NCI-H146 (cell line): ENCODE data around the gene FAM222A.

Experiments
- DNase-seq: peaks from one replicate; lab custom pipeline; 2025; lab: John Stamatoyannopoulos, UW

The FAM222A gene

DNA sequence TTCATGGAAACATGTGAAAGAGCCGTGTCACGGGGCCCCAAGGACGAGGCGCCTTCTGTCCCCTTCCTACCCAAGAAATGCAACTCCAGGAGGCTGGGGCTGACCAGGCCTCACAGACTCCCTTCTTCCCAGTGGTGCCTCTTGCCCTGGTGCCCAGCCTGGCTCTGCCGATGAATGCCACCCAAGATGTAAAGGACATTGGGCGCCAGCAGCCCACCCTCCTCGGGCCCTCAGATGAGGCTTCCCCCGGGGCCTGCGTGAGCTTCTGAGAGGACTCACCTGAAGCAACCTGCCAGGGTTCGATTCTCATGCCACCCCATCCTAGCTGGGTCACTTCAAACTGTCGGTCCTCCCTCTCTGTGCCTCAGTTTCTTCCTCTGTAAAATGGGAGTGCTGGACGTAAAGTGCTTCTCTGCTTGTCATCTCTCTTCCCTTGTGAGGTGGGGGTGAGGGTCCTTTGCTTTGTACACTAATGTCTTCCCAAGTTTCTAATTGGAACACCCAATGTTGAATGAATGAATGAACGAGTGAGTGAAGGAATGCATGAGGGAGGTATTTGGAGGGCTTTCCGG is 10.8 kb downstream of the FAM222A start:
- no peak for DNase-seq

GRCh38 chr12:109725321-109726105 is 11.9 kb downstream of the FAM222A start:
- no peak for DNase-seq

DNA sequence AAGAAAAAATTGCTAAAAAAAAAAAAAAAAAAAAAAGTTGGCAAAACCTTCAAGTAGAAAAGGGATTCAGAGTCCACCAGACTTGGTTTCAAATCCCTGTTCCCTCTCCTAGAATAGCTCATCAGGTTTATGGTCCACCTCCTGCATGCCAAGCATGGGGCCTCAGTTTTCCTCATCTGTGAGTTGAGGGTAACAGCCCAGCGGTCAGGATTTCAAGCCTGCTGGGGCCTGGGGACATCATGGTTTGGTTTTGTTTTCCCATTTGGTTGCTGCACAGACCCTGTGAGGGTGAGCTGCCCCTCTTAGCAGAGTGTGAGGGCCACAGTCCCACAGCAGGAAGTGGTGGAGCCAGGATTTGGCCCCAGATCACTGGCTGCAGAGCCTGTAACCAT is 12.5 kb downstream of the FAM222A start:
- no peak for DNase-seq

DNA sequence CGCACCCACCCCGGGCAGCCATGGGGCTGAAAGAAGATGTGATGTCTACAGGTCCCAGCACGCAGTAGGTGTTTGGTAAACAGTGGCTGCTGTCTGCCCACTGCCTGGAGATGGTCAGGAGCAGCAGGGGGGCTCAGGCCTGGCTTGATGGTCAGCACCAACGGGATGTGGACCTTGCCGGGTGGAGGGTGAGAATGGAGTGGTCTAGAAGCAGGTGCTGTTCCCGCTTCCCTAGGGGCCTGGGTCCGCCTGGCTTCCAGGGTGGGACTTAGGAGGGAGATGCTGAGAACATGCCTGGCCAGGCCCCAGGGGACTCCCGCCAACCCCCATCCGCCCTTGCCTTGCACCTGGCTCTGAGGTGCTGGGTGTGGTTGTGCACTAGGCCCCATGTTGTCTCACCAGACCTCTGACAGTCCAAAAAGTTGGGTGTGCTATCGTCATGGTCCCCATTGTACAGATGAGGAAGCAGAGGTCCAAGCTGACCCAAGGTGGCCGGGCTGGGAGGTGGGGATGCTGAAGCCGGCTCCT is 12.9 kb downstream of the FAM222A start:
- no peak for DNase-seq

- no peak for DNase-seq
These were observed 13.6 kb downstream of the FAM222A start for GRCh38 chr12:109727039-109727723.

DNA sequence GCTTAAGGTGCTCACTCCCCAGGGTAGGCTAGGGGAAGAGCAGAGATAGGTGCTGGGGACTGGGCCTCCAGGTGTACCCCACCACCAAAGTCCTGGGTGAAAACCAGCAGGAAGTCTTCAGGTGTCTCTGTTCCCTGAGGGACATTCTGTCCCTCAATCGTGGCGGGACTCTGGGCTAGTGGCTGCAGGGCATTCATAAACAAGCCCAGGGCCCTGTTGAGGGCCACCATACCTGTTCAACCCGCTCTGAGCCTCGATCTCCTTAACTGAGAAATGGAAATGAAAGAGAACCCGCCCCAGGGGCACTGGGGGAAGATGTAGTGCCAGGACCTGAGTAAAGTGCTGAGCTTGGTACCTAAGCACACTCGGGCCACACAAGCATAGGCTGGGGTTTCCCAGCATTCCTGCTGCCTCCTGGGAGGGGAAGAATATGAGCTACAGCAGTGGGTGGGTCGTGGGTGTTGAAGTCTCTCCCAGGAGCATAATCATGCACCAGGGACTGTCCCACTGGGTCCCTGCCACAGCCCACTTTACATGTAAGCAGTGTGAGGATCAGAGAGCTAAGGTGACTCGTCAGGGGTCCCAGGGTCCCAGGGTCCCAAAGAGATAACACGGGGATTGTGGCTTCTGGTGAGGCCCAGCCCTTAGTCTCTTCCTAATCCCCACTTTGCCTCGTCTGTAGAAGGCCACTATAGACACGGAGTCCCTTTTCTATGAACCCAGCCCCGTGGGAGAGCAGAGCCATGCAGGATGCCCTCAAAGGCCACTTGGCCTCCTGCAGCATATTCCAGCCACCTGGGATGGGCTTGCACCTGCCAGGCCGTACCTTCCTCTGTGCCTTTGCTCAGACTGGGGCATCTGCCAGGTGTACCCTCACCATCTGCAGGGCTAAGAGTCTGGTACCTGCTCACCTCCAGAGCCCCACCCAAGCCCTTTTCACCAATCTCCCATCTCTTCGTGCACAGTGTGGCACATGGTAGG is 14.4 kb downstream of the FAM222A start:
- DNase-seq = no peak

- DNase-seq = no peak
These were observed 15.3 kb downstream of the FAM222A start for GRCh38 chr12:109728921-109729320.

GRCh38 chr12:109729371-109729781 is 15.8 kb downstream of the FAM222A start:
- DNase-seq = no peak

GRCh38 chr12:109729801-109730200 is 16.2 kb downstream of the FAM222A start:
- no peak for DNase-seq

GRCh38 chr12:109730306-109731145 is 16.9 kb downstream of the FAM222A start:
- DNase-seq = no peak

- no peak for DNase-seq
These were observed 17.7 kb downstream of the FAM222A start for GRCh38 chr12:109731231-109731731.

- no peak for DNase-seq
These were observed 18.2 kb downstream of the FAM222A start for GRCh38 chr12:109731806-109732205.

GRCh38 chr12:109732321-109733305 is 19.0 kb downstream of the FAM222A start:
- peak; percentile 10 for DNase-seq

- peak; percentile 66 for DNase-seq
These were observed 20.8 kb downstream of the FAM222A start for GRCh38 chr12:109734219-109735000.

- DNase-seq = no peak
These were observed 21.5 kb downstream of the FAM222A start for GRCh38 chr12:109735051-109735521.

DNA sequence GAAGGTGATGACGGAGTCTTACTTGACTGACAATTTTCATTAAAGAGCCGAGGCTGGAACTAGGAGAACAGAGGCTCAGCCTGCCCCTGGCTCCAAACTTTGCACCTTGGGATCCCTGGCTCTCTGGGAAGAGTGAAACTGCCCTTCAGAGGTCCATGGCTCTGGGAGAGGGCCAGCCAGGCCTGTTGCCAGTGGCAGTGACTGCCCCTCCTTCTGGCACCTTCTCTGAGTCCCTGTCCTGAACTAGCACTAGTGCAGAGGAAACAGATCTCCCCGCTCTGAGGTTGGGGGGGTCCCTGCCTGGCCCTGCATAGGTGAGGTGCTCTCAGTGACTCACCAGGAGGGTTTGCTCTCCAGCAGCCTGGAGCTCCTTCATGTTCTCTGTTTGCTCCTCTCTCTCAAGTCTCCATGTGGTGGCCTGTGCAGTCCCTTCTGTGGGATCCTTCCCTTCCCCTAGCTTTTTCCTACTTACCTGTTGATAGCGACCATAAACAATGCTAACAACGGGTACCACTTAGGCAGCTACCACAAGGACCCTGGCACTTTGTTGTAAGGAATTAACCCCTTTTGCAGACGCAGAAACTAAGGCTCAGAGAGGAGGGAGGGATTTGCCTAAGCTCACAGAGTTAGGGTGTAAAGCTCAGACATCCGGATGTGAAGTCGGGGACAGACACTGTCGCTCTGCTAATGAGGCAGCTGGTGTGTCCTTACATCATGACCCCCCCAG is 22.4 kb downstream of the FAM222A start:
- no peak for DNase-seq

DNA sequence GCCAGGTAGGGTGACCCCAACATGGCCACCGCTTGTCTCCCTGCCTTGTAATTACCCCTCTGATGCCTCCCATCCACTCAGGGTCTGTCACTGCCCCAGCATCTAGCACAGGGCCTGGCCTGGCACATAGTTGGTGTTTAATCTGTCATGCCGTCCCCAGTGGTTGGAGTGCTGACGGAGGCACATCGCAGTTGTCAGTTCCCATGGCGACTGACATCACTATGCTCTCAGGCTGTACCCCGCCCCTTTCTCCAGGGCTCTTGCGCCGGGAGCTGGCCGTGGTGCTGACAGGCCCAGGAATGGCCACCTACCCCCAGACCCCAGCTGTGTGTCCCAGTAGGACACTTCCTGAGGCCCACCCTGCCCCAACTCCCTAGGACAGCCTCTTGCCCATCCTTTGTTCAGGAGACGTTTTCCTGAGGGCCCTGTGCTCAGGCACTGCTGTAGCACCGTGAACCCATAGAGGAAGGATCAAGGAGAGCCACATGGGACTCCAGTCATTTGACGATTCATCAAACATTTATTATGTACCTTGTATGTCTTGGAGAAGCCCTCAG is 23.0 kb downstream of the FAM222A start:
- no peak for DNase-seq
